GM19397 (cell line): Measurements from ENCODE around the gene LYPD6B.

Source experiments
- ATAC-seq: cut with Tn5 transposase; IDR thresholded peaks from one replicate; pipeline ENCODE4 v1.9.1; 2021; ENCODE audit warnings: mild to moderate bottlenecking, moderate library complexity; ENCODE audit not compliant: unreplicated experiment

Gene LYPD6B

DNA sequence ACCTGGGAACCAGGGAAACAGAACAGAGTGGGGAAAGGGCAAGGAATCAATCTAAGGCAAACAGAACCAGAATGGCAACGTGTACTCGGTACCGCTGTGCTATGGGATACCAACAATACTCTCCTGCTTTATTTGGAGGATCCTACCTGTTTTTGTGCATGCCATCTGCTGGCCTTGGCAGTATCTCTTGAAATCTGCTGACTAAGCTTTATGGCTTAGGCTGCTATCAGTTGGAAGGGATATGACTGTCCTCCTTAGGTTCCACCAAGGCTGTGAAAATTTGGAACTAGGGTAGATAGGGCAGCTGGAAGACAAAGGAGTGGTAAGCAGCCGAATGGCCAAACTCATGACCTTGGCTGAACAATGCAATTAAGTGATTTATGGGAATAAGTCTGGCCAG is 220.6 kb downstream of the LYPD6B start:
- ATAC-seq: no peak

DNA sequence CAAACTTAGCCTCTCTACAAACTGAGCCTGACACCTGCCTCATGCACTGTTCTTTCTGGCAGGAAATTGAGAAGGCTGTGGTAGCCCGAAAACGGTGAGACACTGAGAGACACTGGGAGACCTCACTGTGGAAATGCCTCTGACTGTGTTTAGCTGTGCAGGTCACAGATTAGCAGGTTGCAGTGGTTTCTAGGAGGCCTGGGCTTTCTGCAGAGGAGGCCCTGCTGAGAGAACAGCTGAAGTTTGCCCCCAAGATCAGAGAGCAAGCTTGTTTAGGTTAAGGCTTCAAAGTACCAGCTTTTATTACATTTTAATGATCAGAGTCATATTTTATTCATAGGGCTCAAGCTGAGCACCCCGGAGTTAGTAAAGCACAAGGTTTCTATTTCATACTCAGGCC is 223.2 kb downstream of the LYPD6B start:
- ATAC-seq: no peak
